D721Med (cell line): Measurements from ENCODE around the gene LBHD2.
"Not testable (repeated sequence)": the region's sequence is repeated elsewhere in the genome, so short reads cannot be mapped to it uniquely, and the experiment has no call there.

Experiments used
- DNase-seq: peaks from one replicate; pipeline ENCODE4 v3.0.0; 2011; ENCODE audit warnings: low spot score; ENCODE audit not compliant: insufficient read length
- FAIRE-seq: peaks from 2 replicates; lab custom pipeline; 2011; peaks lifted over from hg19 to GRCh38; lab: Jason Lieb, UNC
- TF ChIP-seq, protein P1 (sequence below): IDR thresholded peaks from 2 replicates; pipeline ENCODE4 v1.5.1; 2012; ENCODE audit warnings: mild to moderate bottlenecking, control low read depth; ENCODE audit not compliant: insufficient read depth; ENCODE audit errors: missing control alignments

The LBHD2 gene

DNA sequence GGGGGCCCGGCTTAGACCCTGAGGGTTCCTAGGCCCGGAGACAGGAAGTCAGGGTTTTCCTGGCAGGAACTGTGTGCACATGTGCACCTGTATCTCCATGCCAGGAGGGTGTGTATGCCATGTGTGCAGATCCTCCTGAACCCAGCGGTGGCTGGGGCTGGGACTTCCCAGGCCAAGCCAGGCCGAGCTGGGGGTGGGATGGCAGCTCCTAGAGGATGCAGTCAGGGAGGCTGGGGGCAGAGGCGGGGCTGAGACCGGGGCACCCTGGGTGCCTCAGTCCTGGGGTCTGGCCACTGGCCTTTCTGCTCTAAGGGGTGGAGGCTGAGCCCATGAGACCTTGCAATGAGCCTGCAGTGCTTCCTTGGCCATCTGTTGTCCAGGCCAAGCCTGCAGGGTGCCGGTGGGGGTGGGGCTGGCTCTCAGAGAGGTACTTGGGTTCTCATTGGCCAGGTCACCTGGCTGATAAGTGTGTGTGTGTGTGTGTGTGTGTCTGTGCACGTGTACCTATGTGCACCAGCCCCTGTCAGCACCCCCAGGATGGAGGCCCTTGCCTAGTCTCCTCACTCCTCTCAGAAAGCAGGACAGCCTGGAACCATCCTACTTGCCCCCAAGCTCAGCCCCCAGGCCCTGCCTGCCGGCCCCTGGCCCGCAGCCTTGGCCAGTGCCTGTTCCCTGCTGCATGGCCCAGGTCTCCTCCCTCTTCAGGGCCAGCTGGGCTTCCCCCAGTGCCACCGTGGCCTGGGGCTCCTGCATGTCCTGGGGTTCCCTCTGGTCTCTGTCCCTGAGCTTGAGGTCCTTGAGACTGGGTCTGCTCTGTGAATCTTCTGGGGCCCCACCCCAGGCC is 28.6 kb downstream of the LBHD2 start:
- FAIRE-seq (no peak), DNase-seq (no peak)
- TF ChIP-seq, protein P1, sequence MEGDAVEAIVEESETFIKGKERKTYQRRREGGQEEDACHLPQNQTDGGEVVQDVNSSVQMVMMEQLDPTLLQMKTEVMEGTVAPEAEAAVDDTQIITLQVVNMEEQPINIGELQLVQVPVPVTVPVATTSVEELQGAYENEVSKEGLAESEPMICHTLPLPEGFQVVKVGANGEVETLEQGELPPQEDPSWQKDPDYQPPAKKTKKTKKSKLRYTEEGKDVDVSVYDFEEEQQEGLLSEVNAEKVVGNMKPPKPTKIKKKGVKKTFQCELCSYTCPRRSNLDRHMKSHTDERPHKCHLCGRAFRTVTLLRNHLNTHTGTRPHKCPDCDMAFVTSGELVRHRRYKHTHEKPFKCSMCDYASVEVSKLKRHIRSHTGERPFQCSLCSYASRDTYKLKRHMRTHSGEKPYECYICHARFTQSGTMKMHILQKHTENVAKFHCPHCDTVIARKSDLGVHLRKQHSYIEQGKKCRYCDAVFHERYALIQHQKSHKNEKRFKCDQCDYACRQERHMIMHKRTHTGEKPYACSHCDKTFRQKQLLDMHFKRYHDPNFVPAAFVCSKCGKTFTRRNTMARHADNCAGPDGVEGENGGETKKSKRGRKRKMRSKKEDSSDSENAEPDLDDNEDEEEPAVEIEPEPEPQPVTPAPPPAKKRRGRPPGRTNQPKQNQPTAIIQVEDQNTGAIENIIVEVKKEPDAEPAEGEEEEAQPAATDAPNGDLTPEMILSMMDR = no peak

DNA sequence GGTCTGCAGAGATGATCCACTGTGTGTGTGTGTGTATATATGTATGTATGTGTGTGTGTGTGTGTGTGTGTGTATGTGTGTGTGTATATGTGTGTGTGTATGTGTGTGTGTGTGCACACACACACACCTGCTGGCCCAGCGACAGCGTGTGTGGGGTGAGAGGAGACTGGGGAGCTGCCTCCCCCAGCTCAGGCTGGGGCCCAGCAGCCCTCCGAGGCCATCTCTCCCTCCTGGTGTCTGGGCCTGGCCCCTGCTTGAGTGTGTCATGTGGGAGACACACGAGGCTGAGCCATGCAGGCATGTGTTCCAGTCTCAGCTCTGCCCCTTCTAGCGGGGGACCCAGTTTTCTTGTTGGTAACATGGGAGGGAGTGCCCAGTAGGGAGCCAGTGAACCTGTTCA is 29.3 kb downstream of the LBHD2 start:
- no peak for FAIRE-seq
- DNase-seq = no peak
- TF ChIP-seq, protein P1 = no peak

DNA sequence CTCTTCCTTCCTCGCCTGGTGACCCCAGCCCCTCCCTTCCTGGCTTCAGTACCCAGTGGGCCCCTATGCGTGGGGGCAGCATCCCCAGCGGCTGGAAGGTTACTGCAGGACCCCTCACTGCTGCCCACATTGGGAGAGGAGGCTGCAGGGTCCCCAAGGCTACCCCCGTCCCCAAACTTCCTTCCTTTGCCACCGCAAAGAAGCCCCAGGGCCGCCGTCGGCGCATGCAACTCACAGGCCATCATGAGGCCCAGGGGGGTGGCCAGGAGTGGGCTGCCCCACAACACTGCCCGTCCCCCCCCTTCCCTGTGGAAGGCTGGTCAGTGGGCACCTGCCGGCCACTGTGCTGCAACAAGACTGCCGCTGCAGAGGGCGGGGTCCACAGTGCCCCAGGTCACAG is 29.8 kb downstream of the LBHD2 start:
- TF ChIP-seq, protein P1 = no peak
- DNase-seq = no peak
- no peak for FAIRE-seq

DNA sequence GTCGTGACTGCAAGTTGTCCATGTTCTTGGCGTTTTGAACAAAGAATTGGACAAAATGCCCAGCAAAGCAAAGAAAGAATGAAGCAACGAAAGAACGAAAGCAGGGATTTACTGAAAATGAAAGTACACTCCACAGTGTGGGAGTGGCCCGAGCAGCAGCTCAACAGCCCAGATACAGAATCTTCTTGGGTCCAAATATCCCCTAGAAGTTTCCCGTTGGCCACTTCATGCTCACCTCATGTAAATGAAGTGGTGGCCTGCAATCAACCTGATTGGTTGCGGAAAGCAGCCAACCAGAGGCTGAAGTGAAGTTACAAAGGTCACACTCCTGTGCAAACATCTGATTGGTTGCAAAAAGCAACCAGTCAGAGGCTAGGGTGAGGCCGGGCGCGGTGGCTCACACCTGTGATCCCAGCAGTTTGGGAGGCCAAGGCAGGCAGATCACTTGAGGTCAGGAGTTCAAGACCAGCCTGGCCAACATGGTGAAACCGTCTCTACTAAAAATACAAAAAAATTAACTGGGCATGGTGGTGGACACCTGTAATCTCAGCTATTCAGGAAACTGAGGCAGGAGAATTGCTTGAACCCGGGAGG is 31.2 kb downstream of the LBHD2 start:
- not testable (repeated sequence) for DNase-seq, FAIRE-seq

DNA sequence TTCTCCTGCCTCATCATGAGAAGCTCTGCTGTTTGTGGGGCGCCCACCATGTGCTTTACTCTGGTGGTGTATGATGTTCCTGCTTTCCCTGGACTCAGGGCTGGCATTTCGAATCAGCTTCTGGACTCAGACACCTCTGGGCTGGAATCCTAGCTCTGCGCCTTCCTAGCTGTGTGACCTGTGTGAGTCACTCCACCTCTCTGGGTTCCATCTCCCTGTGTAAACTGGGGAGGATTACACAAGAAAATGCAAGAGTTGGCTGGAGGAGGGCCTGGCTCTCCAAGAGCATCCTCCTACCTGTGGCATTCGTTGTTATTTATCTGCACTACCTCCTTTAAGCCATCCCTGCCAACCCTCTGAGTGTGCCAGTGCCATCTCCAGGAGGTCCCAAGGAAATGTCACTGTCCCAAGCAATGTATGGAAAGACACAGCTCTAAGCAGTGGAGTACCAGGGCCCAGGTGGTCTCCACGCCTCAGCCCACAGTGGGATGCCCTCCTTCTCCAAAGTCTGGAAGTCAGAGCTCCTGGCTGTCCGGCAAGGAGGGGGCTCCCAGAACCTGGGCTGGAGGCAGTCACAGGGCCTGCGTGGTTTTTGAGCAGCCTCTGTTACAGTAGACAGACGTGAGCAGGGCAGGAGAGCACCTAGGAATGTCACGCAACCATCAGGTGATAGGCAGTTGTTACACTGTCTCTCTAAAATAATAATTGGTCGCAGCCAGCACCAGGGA is 32.0 kb downstream of the LBHD2 start:
- no peak for DNase-seq
- no peak for FAIRE-seq
- TF ChIP-seq, protein P1 = no peak

DNA sequence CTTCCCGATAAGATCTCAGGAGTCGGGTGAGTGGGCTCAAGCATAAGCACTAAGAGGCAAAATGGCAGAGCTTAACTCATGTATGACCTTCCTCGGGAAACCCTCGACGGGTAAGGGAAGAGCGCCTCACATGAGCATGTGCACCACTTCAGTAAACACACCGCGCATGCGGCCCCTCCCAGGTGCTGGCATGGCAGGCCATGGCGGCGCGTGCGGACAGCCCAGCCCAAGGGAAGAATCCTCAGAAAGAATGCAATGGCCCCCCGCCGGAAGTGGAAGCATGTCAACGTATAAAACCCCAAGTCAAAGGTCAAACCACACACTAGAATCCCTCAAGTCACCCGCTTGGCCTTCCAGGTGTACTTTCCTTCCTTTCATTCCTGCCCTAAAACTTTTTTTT is 32.6 kb downstream of the LBHD2 start:
- TF ChIP-seq, protein P1 = no peak
- DNase-seq = no peak
- no peak for FAIRE-seq

DNA sequence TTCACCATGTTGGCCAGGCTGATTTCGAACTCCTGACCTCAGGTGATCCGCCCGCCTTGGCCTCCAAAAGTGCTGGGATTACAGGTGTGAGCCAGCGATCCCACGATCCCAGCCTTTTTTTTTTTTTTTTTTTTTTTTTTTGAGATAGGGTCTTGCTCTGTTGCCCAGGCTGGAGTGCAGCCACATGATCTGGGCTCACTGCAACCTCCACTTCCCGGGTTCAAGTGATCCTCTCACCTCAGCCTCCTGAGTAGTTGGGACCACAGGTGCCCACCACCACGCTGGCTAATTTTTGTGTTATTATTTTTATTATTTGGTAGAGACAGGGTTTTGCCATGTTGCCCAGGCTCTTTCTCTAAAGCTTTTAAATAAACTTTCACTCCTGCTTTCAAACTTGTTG is 33.5 kb downstream of the LBHD2 start:
- not testable (repeated sequence) for DNase-seq

DNA sequence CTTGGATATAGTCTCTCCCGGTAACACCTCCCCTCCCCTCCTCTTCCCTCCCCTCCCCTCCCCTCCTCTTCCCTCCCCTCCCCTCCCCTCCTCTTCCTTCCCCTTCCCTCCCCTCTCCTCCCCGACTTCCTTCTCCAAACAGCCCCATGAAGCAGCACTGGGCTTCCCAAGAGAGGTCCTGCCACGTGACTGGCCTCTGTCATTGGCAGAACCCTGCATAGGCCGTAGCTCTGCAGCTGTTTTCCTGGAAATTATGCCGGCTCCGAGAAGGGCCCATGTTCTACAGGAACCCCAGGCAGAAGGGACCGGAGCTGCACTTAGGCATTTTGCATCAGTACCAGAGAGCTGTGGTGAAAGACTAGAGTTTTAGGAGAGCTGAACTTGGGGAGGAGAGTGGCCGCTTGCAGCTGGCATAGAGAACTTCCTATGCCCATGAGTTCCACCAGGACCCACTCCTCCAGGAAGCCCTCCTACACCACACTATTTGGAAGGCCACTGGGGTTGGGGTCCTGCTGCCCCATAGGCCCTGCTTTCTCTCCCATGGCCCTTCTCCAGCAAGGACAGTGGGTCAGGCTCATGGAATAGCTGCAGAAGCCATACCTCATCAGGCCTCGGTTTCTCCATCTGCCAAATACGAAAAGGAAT is 34.1 kb downstream of the LBHD2 start:
- TF ChIP-seq, protein P1 = no peak

More for the DNA sequence above, 33.5 kb downstream of the LBHD2 start:
- not testable (repeated sequence) for FAIRE-seq

More for the DNA sequence above, 34.1 kb downstream of the LBHD2 start:
- DNase-seq (no peak), FAIRE-seq (no peak)
